ENCODE results near the gene PPIF. TPM values are rescaled to one million over a fixed set of nuclear protein-coding genes. Genes with fewer than 3 reads are reported as not detected.

PPIF gene
- total RNA-seq, 6 donors from 2014 or later = 19.3 to 46.5 (median 31.2) TPM

DNA sequence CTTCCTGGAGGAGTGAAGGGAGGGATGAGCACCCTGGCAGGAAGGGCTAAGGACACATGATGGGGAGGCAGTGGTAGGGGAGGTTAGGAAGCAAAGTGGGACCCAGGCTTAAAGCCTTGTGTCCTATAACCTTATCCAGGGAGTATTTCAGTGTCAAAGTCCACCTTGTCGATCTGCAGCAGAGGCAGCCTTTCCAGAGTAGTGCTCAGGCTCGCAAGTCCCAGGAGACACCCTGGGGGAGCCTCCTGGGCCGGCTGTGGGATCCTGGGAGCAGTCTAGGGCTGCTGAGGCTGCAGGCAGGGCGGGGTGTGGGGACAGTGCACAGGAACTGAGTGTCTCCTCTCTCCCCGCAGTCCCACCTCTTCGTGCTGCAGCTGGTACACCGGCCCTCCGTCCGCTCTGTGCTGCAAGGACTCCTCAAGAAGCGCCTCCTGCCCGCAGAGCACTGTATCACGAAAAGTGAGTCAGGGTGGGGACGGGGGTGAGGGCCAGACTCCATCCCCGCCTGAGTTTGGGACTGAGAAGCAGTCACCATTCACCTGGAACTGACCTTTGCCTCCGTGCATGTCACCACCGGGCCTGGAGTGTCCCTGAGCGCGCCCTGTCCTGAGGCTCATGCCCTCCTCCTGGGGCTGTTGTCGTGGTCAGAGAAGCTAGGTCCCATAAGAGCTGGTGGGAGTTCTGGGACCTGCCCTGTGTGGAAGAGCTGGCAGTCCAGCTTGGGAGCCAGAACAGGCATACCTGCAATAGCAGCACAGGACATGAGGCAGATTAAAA, 45.3 kb upstream of the PPIF start:
- no peak for ATAC-seq (ENCODE audit: low FRiP score in 2 of 2)
- H3K4me3 ChIP-seq = no peak overlapping the region
- no peaks in the 10 kb centered on the region for H3K27me3 ChIP-seq
- H3K36me3 ChIP-seq = peaks cover 62 to 99% (median 95%) of the 10 kb centered on the region in 4 donors
- H3K4me1 ChIP-seq = peaks cover 0 to 12% (median 5%) of the 10 kb centered on the region in 4 donors
- no peak for TF ChIP-seq POLR2A (IDR thresholded peaks at IDR 0.05)
- DNase-seq = no peak
- H3K27ac ChIP-seq = no peak overlapping the region
- 90 to 100% methylated on average over 8 to 19 of the region's 19 CpGs for WGBS, 2 donors
- H3K9me3 ChIP-seq = no peaks in the 10 kb centered on the region

DNA sequence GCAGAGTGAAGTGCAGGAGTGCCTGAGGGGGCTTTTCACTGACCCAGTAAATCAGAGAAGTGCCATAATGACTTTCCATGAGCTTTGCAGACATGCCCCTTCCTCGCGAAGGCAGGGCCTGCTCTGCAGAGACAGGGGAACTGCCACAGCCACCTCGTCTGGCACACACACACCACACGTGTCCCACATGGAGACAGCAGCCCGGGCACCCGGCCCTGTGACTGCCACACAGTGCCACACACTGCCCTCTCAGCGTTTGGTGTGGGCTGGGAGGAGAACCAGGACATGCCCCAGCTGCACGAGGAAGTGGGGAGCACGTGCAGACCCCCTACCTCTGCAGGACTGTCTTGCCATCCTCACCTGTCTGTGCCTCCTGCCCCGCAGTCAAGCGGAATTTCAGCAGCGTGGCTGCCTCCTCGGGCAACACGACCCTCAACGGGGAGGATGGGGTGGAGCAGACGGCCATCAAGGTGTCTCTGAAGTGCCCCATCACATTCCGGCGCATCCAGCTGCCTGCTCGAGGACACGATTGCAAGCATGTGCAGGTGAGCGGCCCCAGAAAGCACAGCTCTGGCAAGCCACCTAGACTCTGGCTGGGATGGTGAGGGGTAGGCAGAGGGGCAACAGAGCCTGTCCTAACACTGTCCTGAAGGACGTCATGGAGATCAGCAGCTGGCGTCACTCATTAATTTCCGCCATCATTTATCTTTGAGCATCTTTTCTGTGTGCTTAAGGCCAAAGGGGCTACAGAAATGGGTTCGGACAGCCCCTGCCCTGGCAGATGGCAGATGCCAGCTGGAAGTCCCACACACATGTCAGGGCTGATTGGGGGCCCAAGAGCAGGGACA, 43.4 kb upstream of the PPIF start:
- Histone ChIP-seq H3K27me3 (no peaks in the 10 kb centered on the region), H3K36me3 (peaks cover 61 to 99% (median 95%) of the 10 kb centered on the region in 4 donors), H3K4me1 (peaks cover 0 to 5% (median 2%) of the 10 kb centered on the region in 4 donors), H3K4me3 (no peak overlapping the region), H3K27ac (no peak overlapping the region), H3K9me3 (no peaks in the 10 kb centered on the region)
- WGBS, 2 donors = 92 to 94% methylated on average over 18 to 25 of the region's 25 CpGs
- TF ChIP-seq POLR2A (IDR thresholded peaks at IDR 0.05) (no peak), EP300 (IDR thresholded peaks at IDR 0.05) (no peak), POLR2AphosphoS5 (IDR thresholded peaks at IDR 0.05) (no peak)
- TF ChIP-seq, protein P1, sequence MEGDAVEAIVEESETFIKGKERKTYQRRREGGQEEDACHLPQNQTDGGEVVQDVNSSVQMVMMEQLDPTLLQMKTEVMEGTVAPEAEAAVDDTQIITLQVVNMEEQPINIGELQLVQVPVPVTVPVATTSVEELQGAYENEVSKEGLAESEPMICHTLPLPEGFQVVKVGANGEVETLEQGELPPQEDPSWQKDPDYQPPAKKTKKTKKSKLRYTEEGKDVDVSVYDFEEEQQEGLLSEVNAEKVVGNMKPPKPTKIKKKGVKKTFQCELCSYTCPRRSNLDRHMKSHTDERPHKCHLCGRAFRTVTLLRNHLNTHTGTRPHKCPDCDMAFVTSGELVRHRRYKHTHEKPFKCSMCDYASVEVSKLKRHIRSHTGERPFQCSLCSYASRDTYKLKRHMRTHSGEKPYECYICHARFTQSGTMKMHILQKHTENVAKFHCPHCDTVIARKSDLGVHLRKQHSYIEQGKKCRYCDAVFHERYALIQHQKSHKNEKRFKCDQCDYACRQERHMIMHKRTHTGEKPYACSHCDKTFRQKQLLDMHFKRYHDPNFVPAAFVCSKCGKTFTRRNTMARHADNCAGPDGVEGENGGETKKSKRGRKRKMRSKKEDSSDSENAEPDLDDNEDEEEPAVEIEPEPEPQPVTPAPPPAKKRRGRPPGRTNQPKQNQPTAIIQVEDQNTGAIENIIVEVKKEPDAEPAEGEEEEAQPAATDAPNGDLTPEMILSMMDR (IDR thresholded peaks at IDR 0.05) = no peak
- ATAC-seq (ENCODE audit: low FRiP score in 2 of 2) = no peak
- DNase-seq = no peak

DNA sequence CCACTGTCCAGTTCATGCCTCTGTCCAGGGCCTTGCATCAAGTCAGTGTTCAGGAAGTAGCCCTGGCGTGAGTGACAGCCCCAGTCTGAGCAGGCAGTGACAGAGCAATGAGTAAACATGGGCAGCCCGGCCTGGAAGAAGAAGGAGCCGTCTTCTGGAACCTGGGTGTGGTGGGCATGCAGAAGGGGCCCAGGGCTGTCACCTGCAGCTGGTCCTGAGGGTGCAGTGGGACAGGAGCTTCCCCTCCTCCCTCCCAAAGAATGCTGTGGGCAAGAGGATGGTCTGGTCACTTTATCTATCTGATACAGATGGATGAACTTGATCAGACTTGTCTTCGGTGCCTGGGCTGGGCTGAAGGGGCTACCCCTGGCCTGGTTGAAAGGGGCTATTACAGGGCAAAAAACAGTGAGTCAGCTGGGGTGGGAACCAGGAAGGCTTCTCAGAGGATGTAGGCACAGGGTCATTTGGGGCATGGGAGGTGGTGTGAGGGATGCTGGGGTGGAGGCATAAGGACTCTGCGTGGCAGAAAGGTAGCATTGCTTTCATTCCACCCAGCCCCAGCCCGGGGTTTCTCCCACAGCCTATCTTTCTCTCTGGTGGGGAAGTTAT, 42.7 kb upstream of the PPIF start:
- WGBS, 2 donors = 91 to 93% methylated on average over 5 to 6 of the region's 6 CpGs
- TF ChIP-seq, protein P1 (IDR thresholded peaks at IDR 0.05) = no peak
- no peak for TF ChIP-seq EP300 (IDR thresholded peaks at IDR 0.05)
- no peak for TF ChIP-seq POLR2A (IDR thresholded peaks at IDR 0.05)
- no peak for TF ChIP-seq POLR2AphosphoS5 (IDR thresholded peaks at IDR 0.05)

DNA sequence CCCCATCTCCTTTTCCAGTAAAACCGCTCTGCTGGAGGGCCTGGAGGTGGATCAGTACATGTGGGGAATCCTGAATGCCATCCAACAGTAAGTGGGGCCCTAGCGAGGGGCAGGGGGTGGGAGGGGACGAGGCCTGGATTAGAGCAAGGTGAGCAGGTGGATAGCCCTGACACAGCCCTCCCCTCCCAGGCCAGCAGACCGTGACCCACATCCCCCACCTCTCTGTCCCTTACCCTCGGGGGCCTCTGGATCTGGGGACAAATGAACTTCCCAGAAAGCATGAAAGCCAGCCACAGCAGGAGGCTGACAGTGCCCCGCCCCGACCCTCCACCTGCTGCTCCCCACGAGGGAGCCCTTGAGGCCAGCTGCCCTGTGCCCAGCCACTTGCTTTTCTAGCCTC, 41.8 kb upstream of the PPIF start:
- peaks cover 66 to 99% (median 94%) of the 10 kb centered on the region in 4 donors for H3K36me3 ChIP-seq
- ATAC-seq (ENCODE audit: low FRiP score in 2 of 2) = no peak

More for the DNA sequence above, 42.7 kb upstream of the PPIF start:
- Histone ChIP-seq H3K9me3 (no peaks in the 10 kb centered on the region), H3K4me3 (no peak overlapping the region), H3K4me1 (no peaks in the 10 kb centered on the region), H3K27ac (no peak overlapping the region), H3K27me3 (no peaks in the 10 kb centered on the region), H3K36me3 (peaks cover 66 to 99% (median 95%) of the 10 kb centered on the region in 4 donors)
- ATAC-seq (ENCODE audit: low FRiP score in 2 of 2) = no peak
- DNase-seq = no peak

More for the DNA sequence above, 41.8 kb upstream of the PPIF start:
- Histone ChIP-seq H3K9me3 (no peaks in the 10 kb centered on the region), H3K27me3 (no peaks in the 10 kb centered on the region), H3K4me3 (no peak overlapping the region), H3K27ac (no peak overlapping the region), H3K4me1 (no peaks in the 10 kb centered on the region)
- WGBS, 2 donors = 87 to 95% methylated on average over 6 to 8 of the region's 8 CpGs
- TF ChIP-seq EP300 (IDR thresholded peaks at IDR 0.05) (no peak), POLR2A (IDR thresholded peaks at IDR 0.05) (no peak), POLR2AphosphoS5 (IDR thresholded peaks at IDR 0.05) (no peak)
- TF ChIP-seq, protein P1 (IDR thresholded peaks at IDR 0.05) = no peak
- DNase-seq = no peak
